Tibial nerve (tissue), 4 donors: ENCODE results near the gene ATG14.

Source experiments
- CTCF ChIP-seq, 5 experiments: fragments of 200-600 bp in 3 of 5; fragments of 450-650 bp in 2 of 5; sonication (generic) in 3 of 5; IDR thresholded peaks; one replicate each; pipeline ENCODE4 v1.5.1; 2016 to 2019; ENCODE audit warnings: antibody characterized with exemption in 5 of 5, mild to moderate bottlenecking in 3 of 5, moderate library complexity in 2 of 5
- EP300 ChIP-seq, 2 donors: sonication (generic); formaldehyde crosslinking; IDR thresholded peaks; one replicate each; pipeline ENCODE4 v1.6.1; 2017; ENCODE audit warnings: antibody characterized with exemption in 2 of 2, mild to moderate bottlenecking in 1 of 2
- POLR2A ChIP-seq, 2 donors: fragments of 450-650 bp; IDR thresholded peaks; one replicate each; pipeline ENCODE4 v1.6.1; 2017; ENCODE audit warnings: antibody characterized with exemption in 2 of 2, mild to moderate bottlenecking in 2 of 2, moderate library complexity in 2 of 2

DNA sequence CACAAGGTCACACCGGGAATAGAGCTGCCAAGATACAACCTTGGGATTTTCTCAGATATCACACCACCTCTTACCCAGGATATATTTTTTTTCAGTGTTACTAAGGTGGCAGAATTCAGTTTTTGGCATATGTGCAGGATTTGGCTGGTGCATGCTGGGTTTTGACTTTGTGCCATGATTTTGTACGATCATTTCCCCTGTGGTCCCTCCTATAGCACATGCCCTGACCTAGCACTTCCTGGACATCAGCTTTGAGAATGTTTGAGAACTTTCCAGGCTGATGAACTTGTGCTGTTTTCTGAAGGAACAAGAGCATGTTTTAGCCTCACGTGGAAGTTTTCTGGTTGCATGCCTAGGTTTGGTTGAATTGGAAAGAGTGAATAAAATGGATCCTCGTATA is 39.8 kb upstream of the ATG14 start:
- no peak for TF ChIP-seq CTCF (IDR thresholded peaks at IDR 0.05)
- TF ChIP-seq POLR2A (IDR thresholded peaks at IDR 0.05): no peak
- TF ChIP-seq EP300 (IDR thresholded peaks at IDR 0.05): peak in 1 of 2 donors; percentile 21
